ENCODE results near the gene SPRN. TPM values are rescaled to one million over a fixed set of nuclear protein-coding genes. Genes with fewer than 3 reads are reported as not detected.

The SPRN gene
- total RNA-seq, 2 experiments from 2014 or later: not detected

DNA sequence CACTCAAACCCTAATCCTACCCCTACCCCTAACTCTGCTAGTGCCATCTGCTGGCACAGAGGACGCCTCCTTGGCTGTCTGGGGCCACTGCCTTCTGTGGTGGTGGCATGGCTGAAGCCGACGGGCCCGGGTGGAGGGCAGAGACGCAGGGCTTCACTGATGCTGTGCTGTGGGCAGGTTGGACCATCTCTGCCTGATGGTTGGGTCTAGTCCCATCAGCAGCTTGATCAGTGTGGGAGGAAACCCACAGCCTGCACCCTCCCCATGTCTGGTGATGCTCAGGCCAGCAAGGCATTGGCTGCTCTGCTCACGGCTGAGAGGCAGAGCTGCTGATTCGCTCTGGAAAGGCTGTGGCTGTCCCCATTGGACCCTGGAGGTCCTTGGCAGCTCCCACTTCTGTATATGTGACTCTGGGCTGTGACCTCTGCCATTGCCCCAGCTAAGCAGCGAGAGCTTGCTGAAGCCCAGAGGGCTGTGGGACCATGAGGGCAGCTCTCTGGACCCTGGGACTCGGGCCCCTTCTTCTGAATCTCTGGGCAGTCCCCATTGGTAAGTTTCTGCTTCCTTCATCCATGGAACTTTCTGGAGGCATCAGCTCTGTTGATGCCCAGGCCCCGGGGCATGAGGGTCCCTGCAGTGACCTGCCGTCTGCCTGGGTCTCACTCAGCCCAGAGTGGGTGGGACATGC lies 29.2 kb upstream of the SPRN start, which contains the start of gene SCART1:
Gene SCART1, plus strand, starts transcription at position 430 of the 688 bp plus-strand sequence. Its CDS starts 53 bp downstream, at position 483.
- ChIA-PET CTCF (interaction anchor here (1.0 to 1.1 kb wide), 2 partner anchors 15 to 16 kb away, joined by 4 read pairs; no protein-coding TSS in a partner anchor), POLR2A (no interaction called here)
- Mint-ChIP-seq H3K27me3 (no peaks in the 10 kb centered on the region), H3K4me1 (ENCODE audit: low read depth) (no peaks in the 10 kb centered on the region), H3K36me3 (peaks cover 4% of the 10 kb centered on the region), H3K27ac (no peak within 1 kb of the TSS), H3K9me3 (peaks cover 9% of the 10 kb centered on the region), H3K4me3 (peak within 1 kb of the TSS; percentile 6)
- intact Hi-C loops (cut with micrococcal nuclease): no loop called here
- DNase-seq: no peak

DNA sequence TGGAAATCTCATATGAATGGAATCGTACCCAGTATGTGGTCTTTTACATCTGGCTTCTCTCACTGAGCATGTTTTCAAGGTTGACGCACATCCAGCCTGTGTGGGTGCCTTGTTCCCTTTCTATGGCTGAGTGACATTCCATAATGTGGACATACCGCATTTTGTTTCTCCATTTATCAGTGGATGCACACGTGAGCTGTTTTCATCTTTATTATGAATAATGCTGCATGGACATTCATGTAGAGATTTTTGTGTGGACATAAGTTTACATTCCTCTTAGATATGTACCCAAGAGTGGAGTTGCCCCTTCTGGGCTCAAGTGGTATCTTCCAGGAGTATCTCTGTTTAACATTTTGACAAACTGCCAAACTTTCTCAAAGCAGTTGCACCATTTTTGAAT lies 28.0 kb upstream of the SPRN start:
- peaks cover 21% of the 10 kb centered on the region for H3K9me3 Mint-ChIP-seq
- H3K4me1 Mint-ChIP-seq (ENCODE audit: low read depth): no peaks in the 10 kb centered on the region
- peaks cover 13% of the 10 kb centered on the region for H3K36me3 Mint-ChIP-seq
- H3K27me3 Mint-ChIP-seq: no peaks in the 10 kb centered on the region
- no peak overlapping the region for H3K27ac Mint-ChIP-seq
- ChIA-PET CTCF (interaction anchor here (0.6 to 1.0 kb wide), 3 partner anchors 14 to 137 kb away, joined by 3 to 5 read pairs (median 3); no protein-coding TSS in a partner anchor), POLR2A (no interaction called here)
- intact Hi-C loops (cut with micrococcal nuclease): no loop called here
- H3K4me3 Mint-ChIP-seq: no peak overlapping the region
- no peak for DNase-seq

DNA sequence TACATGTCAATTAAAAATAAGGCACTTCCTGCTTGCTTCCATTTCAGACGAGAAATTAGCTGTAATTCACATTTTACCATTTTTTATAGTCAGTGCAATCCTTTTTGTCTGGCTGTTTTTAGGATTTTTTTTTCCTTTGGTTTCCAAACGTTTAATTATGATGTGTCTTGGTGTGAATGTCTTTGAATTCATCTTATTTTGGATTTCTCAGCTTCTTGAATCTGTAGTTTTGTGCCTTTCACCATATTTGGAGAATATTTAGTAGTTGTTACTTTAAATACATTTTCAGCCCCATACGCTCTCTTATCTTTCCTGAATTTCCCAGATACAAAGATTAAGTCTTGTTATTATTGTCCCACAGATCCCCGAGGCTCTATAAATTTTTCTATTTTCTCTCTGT lies 26.9 kb upstream of the SPRN start:
- H3K36me3 Mint-ChIP-seq: peaks cover 17% of the 10 kb centered on the region
- ChIA-PET CTCF (interaction anchor here (1.4 kb wide), 1 partner anchor 12 kb away, joined by 6 read pairs; no protein-coding TSS in a partner anchor), POLR2A (no interaction called here)
- no peaks in the 10 kb centered on the region for H3K27me3 Mint-ChIP-seq
- no peaks in the 10 kb centered on the region for H3K4me1 Mint-ChIP-seq (ENCODE audit: low read depth)
- DNase-seq: no peak
- H3K9me3 Mint-ChIP-seq: peaks cover 30% of the 10 kb centered on the region
- no peak overlapping the region for H3K4me3 Mint-ChIP-seq
- intact Hi-C loops (cut with micrococcal nuclease): no loop called here
- H3K27ac Mint-ChIP-seq: no peak overlapping the region

DNA sequence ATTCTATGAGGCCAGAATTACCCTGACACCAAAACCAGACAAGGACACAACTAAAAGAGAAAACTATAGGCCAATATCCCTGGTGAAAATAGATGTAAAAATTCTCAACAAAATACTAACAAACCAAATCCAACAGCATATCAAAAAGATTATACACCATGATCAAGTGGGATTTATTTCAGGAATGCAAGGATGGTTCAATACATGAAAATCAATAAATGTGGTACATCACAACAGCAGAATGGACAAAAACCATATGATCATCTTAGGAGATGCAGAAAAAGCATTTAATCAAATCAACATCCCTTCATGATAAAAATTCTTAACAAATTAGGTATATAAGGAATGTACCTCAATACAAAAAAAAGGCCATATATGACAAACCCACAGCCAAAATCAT lies 23.7 kb upstream of the SPRN start:
- intact Hi-C loops (cut with micrococcal nuclease): no loop called here
- Mint-ChIP-seq H3K4me3 (no peak overlapping the region), H3K27me3 (no peaks in the 10 kb centered on the region), H3K36me3 (peaks cover 22% of the 10 kb centered on the region), H3K9me3 (peaks cover 38% of the 10 kb centered on the region), H3K27ac (no peak overlapping the region), H3K4me1 (ENCODE audit: low read depth) (peaks cover 1% of the 10 kb centered on the region)
- ChIA-PET CTCF (no interaction called here), POLR2A (no interaction called here)
- DNase-seq: no peak

DNA sequence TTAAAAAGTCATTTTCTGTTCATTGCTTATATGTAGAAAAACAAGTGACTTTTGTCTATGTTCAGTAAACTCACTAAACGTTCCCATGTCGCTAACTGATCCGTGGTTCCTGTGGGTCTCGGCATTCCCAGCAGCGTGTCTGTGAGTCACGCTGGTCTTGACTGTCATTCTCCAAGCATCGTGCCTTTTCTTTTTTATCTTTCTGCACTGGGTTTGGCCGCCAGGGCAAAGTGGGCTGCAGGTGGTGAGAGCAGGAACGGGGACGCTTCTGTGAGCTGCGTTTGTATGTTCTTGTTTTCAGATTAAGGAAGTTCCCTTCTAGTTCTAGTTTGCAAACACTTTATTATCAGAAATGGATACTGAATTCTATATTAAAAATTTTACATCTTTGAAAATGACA lies 22.6 kb upstream of the SPRN start:
- POLR2A ChIA-PET: no interaction called here
- CTCF ChIA-PET: interaction anchor here (0.7 kb wide), 1 partner anchor 10 kb away, joined by 3 read pairs; no protein-coding TSS in a partner anchor
- H3K4me1 Mint-ChIP-seq (ENCODE audit: low read depth): peaks cover 13% of the 10 kb centered on the region
- peaks cover 22% of the 10 kb centered on the region for H3K36me3 Mint-ChIP-seq
- H3K9me3 Mint-ChIP-seq: peaks cover 38% of the 10 kb centered on the region
- no peak overlapping the region for H3K27ac Mint-ChIP-seq
- H3K4me3 Mint-ChIP-seq: no peak overlapping the region
- no peaks in the 10 kb centered on the region for H3K27me3 Mint-ChIP-seq
- DNase-seq: no peak
- intact Hi-C loops (cut with micrococcal nuclease): no loop called here

DNA sequence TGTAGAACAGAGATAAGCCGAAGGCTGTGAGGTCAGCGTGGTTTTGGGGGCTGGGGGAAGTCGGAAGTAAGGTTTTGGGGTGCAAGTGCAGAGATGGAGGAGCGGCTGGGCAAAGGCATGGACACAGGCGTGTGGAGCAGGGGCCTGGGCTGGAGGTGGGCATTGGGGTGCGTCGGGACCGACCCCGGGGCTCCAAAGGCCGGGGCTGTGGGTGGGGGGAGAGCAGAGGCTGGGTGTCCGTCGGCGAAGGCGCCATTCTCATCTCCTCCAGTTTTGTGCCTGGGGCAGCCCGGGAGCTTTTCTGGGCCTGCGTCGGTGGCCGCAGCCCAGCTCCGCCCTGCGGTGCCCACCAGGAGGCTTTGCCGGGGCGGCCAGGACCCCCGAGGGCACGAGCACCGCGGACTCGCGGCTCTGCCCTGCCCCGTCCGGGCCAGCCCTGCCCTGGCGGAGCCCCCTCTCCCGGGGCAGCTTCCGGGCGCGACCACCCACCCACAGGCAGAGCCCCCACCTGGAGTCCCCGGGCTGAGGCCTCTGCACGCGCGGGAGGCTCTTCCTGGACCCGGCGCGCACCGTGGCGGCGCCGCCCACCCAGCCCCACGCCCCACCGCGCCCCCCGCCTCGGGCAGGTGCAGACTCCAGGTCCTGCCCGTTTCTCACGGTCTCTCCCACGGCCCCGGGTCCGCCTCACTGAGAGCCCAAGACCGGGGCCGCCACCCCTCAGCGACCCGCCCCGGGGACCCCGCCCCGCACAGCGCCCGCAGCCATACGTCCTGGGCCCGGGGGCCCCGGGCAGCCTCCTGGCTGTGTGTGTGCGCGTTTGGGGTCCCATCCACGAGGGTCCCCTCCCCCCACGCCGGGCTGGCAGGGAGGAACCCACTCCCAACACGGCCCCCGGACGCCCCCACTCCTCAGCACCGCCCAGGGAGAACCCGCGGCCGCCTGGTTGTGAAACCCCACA lies 21.6 kb upstream of the SPRN start:
- ChIA-PET CTCF (no interaction called here), POLR2A (no interaction called here)
- H3K9me3 Mint-ChIP-seq: peaks cover 38% of the 10 kb centered on the region
- no peak for DNase-seq
- H3K27me3 Mint-ChIP-seq: no peaks in the 10 kb centered on the region
- H3K36me3 Mint-ChIP-seq: peaks cover 22% of the 10 kb centered on the region
- H3K4me3 Mint-ChIP-seq: no peak overlapping the region
- no peak overlapping the region for H3K27ac Mint-ChIP-seq
- peaks cover 15% of the 10 kb centered on the region for H3K4me1 Mint-ChIP-seq (ENCODE audit: low read depth)
- intact Hi-C loops (cut with micrococcal nuclease): no loop called here

DNA sequence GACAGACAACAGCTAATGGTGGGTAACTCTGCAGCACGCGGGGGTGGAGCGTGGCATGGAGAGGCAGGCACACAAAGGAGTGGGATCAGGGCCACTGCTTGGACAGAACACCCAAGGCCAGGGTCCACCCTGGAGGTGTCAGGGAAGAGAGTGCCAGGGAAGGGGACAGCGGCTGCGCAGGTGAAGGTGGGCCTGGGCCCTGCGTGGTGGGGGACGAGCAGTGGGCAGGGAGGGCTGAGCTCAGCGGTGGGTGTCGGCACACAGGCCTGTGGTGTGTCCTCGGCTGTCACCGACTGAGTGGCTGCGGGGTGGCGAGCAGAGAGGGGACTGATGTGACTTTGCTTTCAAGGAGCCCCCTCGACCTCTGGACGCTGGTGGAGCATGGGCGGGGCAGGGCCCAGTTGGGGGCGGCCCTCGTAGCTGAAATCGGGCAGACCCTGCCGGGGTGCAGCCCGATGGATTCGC lies 20.9 kb upstream of the SPRN start:
- H3K27me3 Mint-ChIP-seq: no peaks in the 10 kb centered on the region
- intact Hi-C loops (cut with micrococcal nuclease): no loop called here
- peaks cover 15% of the 10 kb centered on the region for H3K4me1 Mint-ChIP-seq (ENCODE audit: low read depth)
- H3K36me3 Mint-ChIP-seq: peaks cover 22% of the 10 kb centered on the region
- no peak overlapping the region for H3K27ac Mint-ChIP-seq
- H3K9me3 Mint-ChIP-seq: peaks cover 38% of the 10 kb centered on the region
- CTCF ChIA-PET: no interaction called here
- H3K4me3 Mint-ChIP-seq: no peak overlapping the region
- DNase-seq: no peak
- POLR2A ChIA-PET: no interaction called here

DNA sequence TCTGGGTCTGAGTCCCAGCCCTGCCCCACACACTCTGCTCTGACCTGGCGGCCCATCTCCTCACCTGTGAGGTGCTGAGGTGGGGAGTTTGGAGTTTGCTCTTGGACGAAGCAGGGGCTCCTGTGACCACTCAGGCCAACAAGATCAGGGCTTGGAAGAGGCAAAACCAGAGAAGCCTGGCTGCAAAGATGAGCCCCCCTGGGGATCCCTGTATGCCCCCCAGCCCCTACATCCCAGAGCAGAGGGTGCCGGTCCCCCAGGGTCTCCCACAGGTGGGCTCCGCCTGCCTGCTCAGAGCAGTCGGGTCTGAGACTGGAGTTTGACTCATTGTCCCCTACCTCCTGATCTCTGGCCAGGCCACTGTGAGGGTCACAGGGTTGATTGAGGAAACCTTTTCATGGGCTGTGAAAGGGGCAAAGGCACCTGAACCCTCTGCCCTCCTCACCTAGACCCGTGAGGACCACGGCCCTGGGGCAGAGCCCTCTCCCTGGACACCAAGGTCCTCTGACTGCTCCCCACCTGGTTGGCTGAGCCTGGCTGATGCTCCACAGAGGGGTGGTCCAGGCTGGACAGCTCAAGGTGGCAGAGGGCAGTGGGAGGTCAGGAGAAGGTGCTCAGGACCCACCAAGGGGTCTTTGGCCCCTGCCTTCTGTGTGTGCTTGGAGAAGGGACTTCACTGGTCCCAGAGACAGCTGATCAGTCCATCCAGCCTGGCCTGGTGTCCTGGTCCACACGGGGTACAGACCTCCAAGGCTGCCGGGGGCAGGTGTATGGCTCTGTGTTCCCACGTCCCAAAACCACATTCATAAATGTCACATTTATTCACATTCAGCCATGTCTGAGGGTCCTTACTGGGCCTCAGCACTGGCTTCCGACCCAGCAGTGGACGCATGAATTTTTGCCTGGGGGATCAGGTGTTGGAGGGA lies 20.2 kb upstream of the SPRN start:
- Mint-ChIP-seq H3K36me3 (peaks cover 22% of the 10 kb centered on the region), H3K27ac (no peak overlapping the region), H3K9me3 (peaks cover 38% of the 10 kb centered on the region), H3K4me1 (ENCODE audit: low read depth) (peaks cover 15% of the 10 kb centered on the region), H3K4me3 (no peak overlapping the region), H3K27me3 (no peaks in the 10 kb centered on the region)
- CTCF ChIA-PET: no interaction called here
- intact Hi-C loops (cut with micrococcal nuclease): no loop called here
- DNase-seq: no peak
- POLR2A ChIA-PET: no interaction called here

DNA sequence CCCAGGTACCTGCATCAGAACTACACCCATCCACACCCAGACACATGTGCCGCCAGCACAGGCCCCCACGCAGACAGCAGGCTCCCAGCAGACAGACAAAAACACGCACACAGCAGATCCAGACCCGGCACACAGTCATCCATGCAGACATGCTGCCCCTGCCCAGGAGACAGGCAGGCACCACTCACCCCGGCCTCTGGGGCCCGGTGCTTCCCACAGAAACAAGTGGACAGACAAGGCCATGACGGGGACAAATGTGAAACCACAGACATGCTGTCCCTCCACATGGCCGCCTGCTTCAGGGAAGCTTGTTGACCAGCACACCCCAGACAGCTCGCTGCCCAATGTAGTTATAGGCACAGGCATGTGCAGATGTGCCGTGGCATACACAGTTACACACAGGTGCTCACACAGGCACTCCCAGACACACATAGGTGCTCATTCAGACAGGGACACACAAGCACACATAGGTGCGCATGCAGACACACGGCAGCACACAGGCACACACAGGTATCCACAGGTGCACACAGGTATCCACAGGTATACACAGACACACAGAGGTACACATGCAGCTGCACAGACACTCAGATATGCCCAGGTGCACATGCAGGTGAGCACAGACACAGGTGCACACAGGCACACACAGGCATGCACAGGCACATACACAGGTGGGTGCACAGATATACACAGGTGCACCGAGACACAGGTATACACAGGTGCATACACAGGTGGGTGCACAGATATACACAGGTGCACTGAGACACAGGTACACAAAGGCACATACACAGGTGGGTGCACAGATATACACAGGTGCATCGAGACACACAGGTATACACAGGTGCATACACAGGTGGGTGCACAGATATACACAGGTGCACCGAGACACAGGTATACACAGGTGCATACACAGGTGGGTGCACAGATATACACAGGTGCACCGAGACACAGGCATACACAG lies 18.8 kb upstream of the SPRN start:
- Mint-ChIP-seq H3K27me3 (no peaks in the 10 kb centered on the region), H3K27ac (no peak overlapping the region), H3K4me1 (ENCODE audit: low read depth) (peaks cover 27% of the 10 kb centered on the region), H3K9me3 (peaks cover 26% of the 10 kb centered on the region), H3K36me3 (peaks cover 17% of the 10 kb centered on the region), H3K4me3 (no peak overlapping the region)
- DNase-seq: no peak
- CTCF ChIA-PET: interaction anchor here (1.3 to 1.6 kb wide), 2 partner anchors 54 to 73 kb away, joined by 3 to 5 read pairs; no protein-coding TSS in a partner anchor
- intact Hi-C loops (cut with micrococcal nuclease): loop anchor here (1.0 kb wide), 1 partner anchor 77 kb away; no protein-coding TSS in a partner anchor
- POLR2A ChIA-PET: no interaction called here

DNA sequence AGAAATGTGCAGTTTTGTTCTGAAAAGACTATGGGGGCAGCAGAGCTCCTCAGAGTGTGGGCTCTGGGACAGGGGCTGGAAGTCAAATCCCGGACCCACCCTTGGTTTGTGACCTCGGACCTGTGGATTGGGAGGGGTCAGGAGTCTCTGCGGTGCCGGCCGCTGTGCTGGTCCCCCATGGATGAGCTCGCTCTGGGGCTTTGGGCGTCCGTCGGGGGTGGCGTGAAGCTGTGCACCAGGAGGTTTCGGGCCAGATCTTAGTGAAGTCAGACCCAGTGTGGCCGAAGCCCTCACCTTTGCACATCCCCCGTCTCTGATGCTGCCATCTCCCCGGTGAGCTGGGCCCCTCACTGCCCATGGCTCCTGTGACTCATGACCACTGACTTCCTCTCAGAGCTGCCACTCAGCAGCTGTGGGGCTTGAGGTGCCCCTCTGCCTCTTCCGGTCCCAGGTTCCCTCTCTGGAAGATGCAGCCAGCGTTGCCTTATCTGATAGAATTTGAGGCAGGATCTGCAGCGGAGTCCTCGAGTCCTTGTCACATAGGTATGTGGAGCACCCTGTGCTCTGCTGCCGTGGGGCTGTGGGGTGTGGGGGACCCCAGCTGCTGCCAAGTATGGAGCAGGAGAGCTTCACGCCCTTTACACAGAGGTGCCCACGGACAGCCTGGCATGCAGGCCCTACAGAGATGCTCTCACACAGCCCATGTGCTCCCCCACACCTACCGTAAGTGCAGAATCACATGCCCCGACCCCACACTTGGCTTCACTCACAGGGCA lies 18.0 kb upstream of the SPRN start:
- peak; percentile 59 for DNase-seq
- Mint-ChIP-seq H3K4me1 (ENCODE audit: low read depth) (peaks cover 31% of the 10 kb centered on the region), H3K4me3 (peak overlapping the region; percentile 26), H3K27me3 (no peaks in the 10 kb centered on the region), H3K9me3 (peaks cover 17% of the 10 kb centered on the region), H3K36me3 (peaks cover 8% of the 10 kb centered on the region), H3K27ac (peak overlapping the region; percentile 30)
- CTCF ChIA-PET: interaction anchor here (0.7 to 1.6 kb wide), 4 partner anchors 22 to 78 kb away, joined by 3 to 5 read pairs (median 4); no protein-coding TSS in a partner anchor
- intact Hi-C loops (cut with micrococcal nuclease): loop anchor here (1.0 kb wide), 1 partner anchor 78 kb away; no protein-coding TSS in a partner anchor
- POLR2A ChIA-PET: no interaction called here

All from activated CD4-positive, alpha-beta memory T cell treated with anti-CD3 and anti-CD28 coated beads for 36 hours (primary cell).